ENCODE data around the gene CTNNA3. TPM values are rescaled to one million over a fixed set of nuclear protein-coding genes. Genes with fewer than 3 reads are reported as not detected.

The CTNNA3 gene
- polyA plus RNA-seq, 4 donors = 3.4 to 4.4 (median 4.0) TPM

DNA sequence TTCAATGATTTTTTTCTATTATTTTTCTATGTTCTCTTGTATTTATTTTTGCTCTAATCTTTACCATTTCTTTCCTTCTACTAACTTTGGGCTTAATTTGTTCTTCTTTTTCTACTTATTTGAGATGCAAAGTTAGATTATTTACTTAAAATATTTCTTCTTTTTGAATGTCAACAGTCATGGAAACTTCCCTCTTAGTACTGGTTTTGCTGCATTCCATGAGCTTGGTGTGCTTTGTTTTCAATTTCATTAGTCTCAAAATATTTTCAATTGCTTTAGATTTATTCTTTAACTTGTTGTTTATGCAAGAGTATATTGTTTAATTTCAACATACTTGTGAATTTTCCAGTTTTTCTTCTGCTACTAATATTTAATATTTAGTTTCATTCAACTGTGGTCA lies 539.8 kb downstream of the CTNNA3 start:
- no peak for DNase-seq (ENCODE audit: low read depth in 4 of 4, low spot score in 3 of 4)

DNA sequence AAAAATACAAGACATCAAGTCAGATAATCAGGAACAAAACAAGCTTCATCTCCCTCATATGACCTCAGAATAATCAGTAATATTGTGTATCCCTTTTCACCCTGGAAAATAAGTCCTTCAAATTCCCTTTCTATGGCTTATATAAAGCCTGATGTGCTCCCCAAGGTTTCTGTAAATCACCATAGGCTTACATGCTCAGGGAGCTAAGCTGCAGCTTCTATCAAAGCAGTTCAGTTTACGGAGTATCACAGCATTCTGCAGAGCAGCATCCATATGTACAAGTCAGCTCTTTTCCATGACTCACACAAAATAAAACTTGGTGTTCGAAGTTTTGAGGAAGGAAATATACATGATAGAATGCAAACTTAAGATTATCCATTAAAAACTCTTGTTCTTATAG lies 544.5 kb downstream of the CTNNA3 start:
- no peak for DNase-seq (ENCODE audit: low read depth in 4 of 4, low spot score in 3 of 4)

DNA sequence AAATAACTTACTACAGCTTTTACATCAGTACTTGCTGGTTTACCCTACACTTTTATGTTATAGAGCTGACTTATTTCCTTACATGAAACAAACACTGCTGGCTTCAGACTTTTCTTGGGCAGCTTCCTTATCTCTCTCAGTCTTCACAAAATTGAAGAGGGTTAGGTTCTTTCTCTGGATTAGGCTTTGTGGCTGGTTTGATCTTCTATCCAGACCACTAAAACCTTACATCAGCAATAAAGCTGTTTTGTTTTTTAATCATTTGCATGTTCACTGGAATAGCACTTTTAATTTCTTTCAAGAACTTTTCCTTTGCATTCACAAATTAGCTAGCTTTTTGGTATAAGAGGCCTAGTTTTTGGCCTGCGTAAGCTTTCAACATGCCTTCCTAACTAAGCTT lies 551.5 kb downstream of the CTNNA3 start:
- DNase-seq (ENCODE audit: low read depth in 4 of 4, low spot score in 3 of 4) = no peak

DNA sequence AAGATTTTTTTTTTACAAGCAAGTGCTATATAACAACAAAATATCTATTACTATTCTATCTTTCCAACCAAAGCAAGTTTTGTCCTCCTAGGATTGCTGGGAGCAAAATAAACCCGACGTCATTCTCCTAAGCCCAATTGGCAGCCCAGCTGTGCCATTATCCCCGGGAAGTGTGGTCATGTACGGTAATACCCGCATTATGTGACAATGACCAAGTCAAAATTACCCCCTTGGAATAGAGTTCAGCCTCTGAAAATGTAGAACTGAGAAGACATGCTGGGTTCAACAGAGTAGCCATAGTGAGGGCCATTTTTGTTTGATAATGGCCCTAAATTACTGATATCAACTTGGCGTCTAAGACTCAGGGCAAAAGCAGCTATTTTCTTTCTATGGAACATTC lies 554.7 kb downstream of the CTNNA3 start:
- no peak for DNase-seq (ENCODE audit: low read depth in 4 of 4, low spot score in 3 of 4)

DNA sequence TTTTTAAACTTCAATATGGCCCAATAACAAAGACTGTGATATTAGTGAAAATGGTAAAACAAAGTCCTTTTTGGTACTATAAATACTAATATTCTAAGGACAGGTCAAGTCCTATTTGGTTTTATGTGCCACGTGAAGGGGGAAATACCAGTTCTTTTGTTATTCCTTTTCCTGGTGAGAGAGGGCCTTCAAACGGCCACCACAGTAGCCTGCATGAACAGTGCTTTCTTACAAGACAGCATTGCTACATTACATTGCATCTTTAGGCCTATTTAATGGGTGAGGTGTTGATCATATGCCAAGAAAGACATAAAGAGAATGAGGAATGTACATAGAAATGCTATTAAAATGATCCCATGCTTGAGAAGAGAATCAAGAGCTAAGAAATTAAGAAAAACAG lies 555.4 kb downstream of the CTNNA3 start:
- no peak for DNase-seq (ENCODE audit: low read depth in 4 of 4, low spot score in 3 of 4)

DNA sequence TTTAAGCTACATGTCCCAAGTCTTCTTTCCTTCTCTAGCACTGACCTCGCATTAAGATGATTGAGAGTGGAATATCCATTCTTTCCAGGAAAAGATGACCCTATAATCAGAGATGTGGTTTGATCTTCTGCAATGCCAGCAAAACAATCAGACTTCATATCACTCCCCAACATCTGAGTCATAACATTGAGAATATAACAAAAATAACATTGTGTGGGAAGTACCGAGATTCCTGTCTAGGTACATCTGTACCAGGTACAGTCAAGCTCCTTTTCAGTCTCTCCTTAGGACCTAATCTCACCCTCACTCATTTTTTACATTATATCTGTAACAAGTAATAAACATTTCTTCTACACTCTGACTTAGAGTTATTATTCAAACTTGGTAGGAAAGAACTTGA lies 568.6 kb downstream of the CTNNA3 start:
- DNase-seq (ENCODE audit: low read depth in 4 of 4, low spot score in 3 of 4) = no peak

DNA sequence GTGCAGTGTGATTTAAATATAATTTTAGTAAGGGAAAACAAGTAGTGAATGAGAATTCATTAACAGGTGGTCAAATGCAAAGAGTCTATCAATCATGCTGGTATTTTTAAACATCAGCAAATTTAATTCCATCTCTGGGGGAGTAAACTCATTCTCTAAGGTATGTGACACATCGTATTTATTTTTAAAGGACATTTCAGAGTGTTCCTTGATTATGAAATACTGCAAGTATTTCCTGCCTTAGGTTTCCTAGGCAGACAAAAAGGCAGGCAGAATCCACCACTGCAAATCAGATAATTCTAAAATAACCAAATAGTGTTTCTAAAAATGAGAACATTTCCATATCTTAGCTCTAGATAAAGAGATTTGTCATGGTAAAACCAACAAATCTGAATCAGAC lies 576.3 kb downstream of the CTNNA3 start:
- DNase-seq (ENCODE audit: low read depth in 4 of 4, low spot score in 3 of 4) = no peak

GRCh38 chr10:67115972-67116371 lies 580.0 kb downstream of the CTNNA3 start:
- no peak for DNase-seq (ENCODE audit: low read depth in 4 of 4, low spot score in 3 of 4)

DNA sequence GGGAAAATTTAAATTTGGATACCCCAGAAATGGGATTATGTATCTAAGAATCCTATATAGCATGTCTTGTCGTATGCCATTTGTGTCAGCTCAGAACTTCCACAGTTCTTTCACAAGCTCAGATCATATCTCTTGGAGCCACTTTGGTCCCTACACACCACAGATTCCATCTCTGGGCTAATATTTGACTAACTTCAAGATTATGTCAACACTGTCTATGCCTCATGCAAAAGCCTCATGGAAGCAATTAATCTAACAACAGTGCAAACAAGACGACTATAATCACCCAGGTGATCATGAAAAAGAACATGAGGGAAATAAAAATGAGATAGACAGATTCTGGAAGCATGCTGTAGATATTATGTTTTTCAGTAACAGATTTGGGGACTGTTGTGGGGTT lies 581.0 kb downstream of the CTNNA3 start:
- no peak for DNase-seq (ENCODE audit: low read depth in 4 of 4, low spot score in 3 of 4)

GRCh38 chr10:67112765-67113164 lies 583.2 kb downstream of the CTNNA3 start:
- no peak for DNase-seq (ENCODE audit: low read depth in 4 of 4, low spot score in 3 of 4)

- no peak for DNase-seq (ENCODE audit: low read depth in 4 of 4, low spot score in 3 of 4)
These were observed 585.7 kb downstream of the CTNNA3 start for GRCh38 chr10:67110286-67110685.

GRCh38 chr10:67107670-67108069 lies 588.3 kb downstream of the CTNNA3 start:
- DNase-seq (ENCODE audit: low read depth in 4 of 4, low spot score in 3 of 4) = no peak

DNA sequence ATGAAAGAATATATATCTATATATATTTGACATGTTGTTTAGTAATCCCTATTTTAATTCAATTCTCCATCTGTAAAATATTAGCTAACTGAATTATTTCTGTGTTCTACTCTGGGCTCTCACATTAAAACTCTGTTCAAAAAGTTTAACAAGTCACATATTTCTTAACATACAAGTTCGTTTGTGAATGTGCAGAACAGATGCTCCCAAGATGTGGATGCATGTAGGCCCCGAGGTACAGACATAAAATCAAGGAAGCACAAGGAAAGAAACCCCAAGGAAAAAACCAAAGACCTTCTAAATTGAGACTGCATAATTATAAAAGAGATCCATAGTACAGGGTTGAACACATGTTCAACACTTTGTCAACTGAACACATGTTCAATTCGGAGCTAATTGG lies 595.0 kb downstream of the CTNNA3 start:
- no peak for DNase-seq (ENCODE audit: low read depth in 4 of 4, low spot score in 3 of 4)

GRCh38 chr10:67098461-67098860 lies 597.5 kb downstream of the CTNNA3 start:
- no peak for DNase-seq (ENCODE audit: low read depth in 4 of 4, low spot score in 3 of 4)

DNA sequence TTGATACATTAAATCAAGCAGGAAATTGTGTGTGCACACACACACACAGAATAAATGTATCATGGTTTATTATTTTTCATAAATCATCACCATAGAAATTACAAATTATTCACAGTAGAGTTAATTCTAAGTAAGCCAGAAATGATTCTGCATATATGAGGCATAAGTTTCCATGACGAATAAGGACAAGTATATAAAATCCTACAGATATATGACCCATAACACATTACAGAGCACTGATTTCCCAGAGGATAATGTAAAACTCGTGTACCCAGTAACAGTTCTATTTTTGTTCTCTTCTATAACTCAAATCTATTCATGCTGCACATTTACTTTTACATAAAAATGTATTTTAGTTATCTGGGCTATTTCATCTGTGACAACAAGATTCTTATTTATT lies 600.5 kb downstream of the CTNNA3 start:
- no peak for DNase-seq (ENCODE audit: low read depth in 4 of 4, low spot score in 3 of 4)

- no peak for DNase-seq (ENCODE audit: low read depth in 4 of 4, low spot score in 3 of 4)
These were observed 608.0 kb downstream of the CTNNA3 start for GRCh38 chr10:67088036-67088435.

DNA sequence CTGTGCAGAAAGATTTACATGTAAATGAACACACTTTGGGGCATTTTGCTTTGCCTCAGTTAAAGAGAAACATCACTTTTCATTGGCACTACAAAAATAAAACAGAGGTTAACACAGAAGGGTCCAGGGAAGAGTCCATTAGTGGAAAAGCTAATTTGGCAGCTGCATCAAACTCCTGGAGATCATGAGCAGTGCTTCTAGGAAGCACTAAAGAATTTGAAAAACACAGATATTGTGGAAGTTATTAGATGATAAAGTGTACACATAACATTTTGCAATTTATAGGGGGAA lies 608.9 kb downstream of the CTNNA3 start:
- DNase-seq (ENCODE audit: low read depth in 4 of 4, low spot score in 3 of 4) = no peak

- DNase-seq (ENCODE audit: low read depth in 4 of 4, low spot score in 3 of 4) = no peak
These were observed 609.5 kb downstream of the CTNNA3 start for GRCh38 chr10:67086327-67087134.

- DNase-seq (ENCODE audit: low read depth in 4 of 4, low spot score in 3 of 4) = no peak
These were observed 616.9 kb downstream of the CTNNA3 start for GRCh38 chr10:67079126-67079525.

DNA sequence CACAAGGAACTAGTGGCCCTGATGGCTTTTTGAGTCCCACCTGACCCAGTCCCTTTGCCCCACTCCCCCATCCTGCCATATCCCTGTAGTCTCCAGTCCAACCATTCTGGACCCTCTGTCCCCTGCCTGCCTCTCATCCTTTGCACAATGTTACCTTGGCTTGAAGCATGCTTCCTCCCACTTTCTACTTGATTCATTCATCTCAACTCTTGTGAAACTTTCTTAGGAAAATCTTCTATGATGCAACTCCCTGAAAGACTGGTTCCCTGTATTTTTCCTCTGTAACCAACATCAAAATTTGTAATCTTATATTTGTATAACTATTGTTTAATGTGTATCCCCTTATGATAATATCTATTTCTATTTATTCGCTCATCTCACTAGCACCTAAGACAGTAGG lies 618.6 kb downstream of the CTNNA3 start:
- DNase-seq (ENCODE audit: low read depth in 4 of 4, low spot score in 3 of 4) = no peak

- no peak for DNase-seq (ENCODE audit: low read depth in 4 of 4, low spot score in 3 of 4)
These were observed 619.9 kb downstream of the CTNNA3 start for GRCh38 chr10:67076144-67076543.

- no peak for DNase-seq (ENCODE audit: low read depth in 4 of 4, low spot score in 3 of 4)
These were observed 620.5 kb downstream of the CTNNA3 start for GRCh38 chr10:67075491-67075971.

DNA sequence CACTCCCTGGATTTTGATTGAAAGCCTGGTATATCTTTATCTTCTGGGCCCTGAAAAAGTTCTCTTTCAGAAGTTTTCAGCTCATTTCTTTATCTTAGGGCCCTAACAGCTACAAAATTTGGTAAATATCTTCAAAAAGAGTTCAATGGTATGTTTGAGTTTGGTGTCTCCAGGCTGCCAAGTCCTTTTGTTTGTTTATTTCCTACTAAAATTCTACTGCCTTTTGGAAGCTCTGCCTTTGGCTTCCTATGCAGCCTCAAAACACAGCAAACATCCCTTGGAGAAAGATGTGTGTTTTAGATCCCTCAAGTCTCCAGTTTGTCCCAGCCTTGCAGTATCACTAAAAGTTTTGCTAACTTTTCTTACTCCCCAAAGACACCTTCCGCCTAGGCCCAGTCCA lies 623.3 kb downstream of the CTNNA3 start:
- no peak for DNase-seq (ENCODE audit: low read depth in 4 of 4, low spot score in 3 of 4)
